GM18505 (cell line): ENCODE measurements around the gene GATA1.

ENCODE experiments used
- ATAC-seq: cut with Tn5 transposase; IDR thresholded peaks from one replicate; pipeline ENCODE4 v1.9.1; 2021; ENCODE audit not compliant: unreplicated experiment
- POLR2A ChIP-seq: IDR thresholded peaks from 4 replicates; pipeline ENCODE4 v1.6.1; 2011; ENCODE audit warnings: borderline replicate concordance; ENCODE audit not compliant: insufficient read depth, insufficient read length; ENCODE audit errors: extremely low read depth

The GATA1 gene

GRCh38 chrX:48833542-48834138 lies 47.2 kb downstream of the GATA1 start:
- no peak for ATAC-seq
- no peak for TF ChIP-seq POLR2A

DNA sequence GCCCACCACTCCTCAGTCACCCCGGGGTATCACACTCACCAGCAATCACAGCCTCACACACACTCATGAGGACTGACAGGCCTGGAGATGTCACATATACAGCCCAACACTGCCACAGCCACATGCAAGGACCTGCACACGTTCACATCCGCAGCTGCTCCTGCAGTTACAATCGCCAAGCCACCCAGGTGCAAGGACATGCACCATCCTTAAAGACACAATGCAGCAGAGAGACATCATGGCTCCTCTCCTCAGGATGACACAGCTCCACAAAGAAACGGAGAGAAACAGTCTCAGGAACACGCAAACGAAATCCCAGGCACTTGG lies 48.0 kb downstream of the GATA1 start:
- ATAC-seq: no peak
- TF ChIP-seq POLR2A: no peak

- ATAC-seq: no peak
- no peak for TF ChIP-seq POLR2A
Observed at GRCh38 chrX:48835524-48836329, 49.3 kb downstream of the GATA1 start, which contains the start of gene PCSK1N. Gene PCSK1N (minus strand): TSS chrX:48835610. CDS start chrX:48835532, 78 bp downstream.

GRCh38 chrX:48839686-48840085 lies 53.3 kb downstream of the GATA1 start:
- ATAC-seq: no peak

More at GRCh38 chrX:48839686-48840085, 53.3 kb downstream of the GATA1 start:
- no peak for TF ChIP-seq POLR2A
